Fibroblast of lung (primary cell): Measurements from ENCODE around the gene DLG4. TPM values are rescaled to one million over a fixed set of nuclear protein-coding genes. Genes with fewer than 3 reads are reported as not detected.

Experiments
- DNase-seq, 2 donors: peaks; one replicate each; pipeline versions ENCODE4 v3.0.0 to v3.0.0-alpha.2; 2010; ENCODE audit warnings: low read depth in 2 of 2
- H2AFZ ChIP-seq: 2 replicates; pipeline ENCODE4 v1.5.1; 2012; ENCODE audit warnings: low read length, control low read depth, inconsistent platforms
- H3K27ac ChIP-seq: 2 replicates; pipeline ENCODE4 v1.5.1; 2011; ENCODE audit warnings: low read length, control low read depth; ENCODE audit not compliant: insufficient read depth
- H3K27me3 ChIP-seq: 2 replicates; pipeline ENCODE4 v1.5.1; 2011; ENCODE audit warnings: mild to moderate bottlenecking, low read length; ENCODE audit not compliant: control insufficient read depth, insufficient read depth
- H3K36me3 ChIP-seq: 2 replicates; pipeline ENCODE4 v1.5.1; 2011; ENCODE audit warnings: low read length; ENCODE audit not compliant: control insufficient read depth, insufficient read depth
- H3K4me1 ChIP-seq: 2 replicates; pipeline ENCODE4 v1.5.1; 2011; ENCODE audit warnings: low read length; ENCODE audit not compliant: control insufficient read depth, insufficient read depth; ENCODE audit errors: extremely low read depth
- H3K4me2 ChIP-seq: 2 replicates; pipeline ENCODE4 v1.5.1; 2011; ENCODE audit warnings: low read length, control low read depth; ENCODE audit not compliant: insufficient read depth; ENCODE audit errors: extremely low read depth
- H3K4me3 ChIP-seq, 4 experiments: fragments of 200-600 bp in 1 of 4; sonication (generic) in 1 of 4; replicated peaks in 1 of 4; 2 replicates each; pipeline ENCODE4 v1.5.1; 2011 to 2016; ENCODE audit warnings: low read length in 4 of 4, low read depth in 3 of 4, mild to moderate bottlenecking in 3 of 4, control low read depth in 2 of 4, inconsistent platforms in 1 of 4, mixed read lengths in 1 of 4; ENCODE audit not compliant: insufficient read depth in 1 of 4; ENCODE audit errors: control extremely low read depth in 1 of 4
- H3K79me2 ChIP-seq: 2 replicates; pipeline ENCODE4 v1.5.1; 2012; ENCODE audit warnings: mild to moderate bottlenecking, low read length, inconsistent platforms; ENCODE audit not compliant: control insufficient read depth, insufficient read depth
- H3K9ac ChIP-seq: 2 replicates; pipeline ENCODE4 v1.5.1; 2011; ENCODE audit warnings: mild to moderate bottlenecking, low read length, control low read depth; ENCODE audit not compliant: insufficient read depth
- H3K9me3 ChIP-seq: 2 replicates; pipeline ENCODE4 v1.5.1; 2012; ENCODE audit warnings: low read depth, low read length; ENCODE audit not compliant: control insufficient read depth, insufficient read depth
- H4K20me1 ChIP-seq: 2 replicates; pipeline ENCODE4 v1.5.1; 2011; ENCODE audit warnings: low read length; ENCODE audit not compliant: control insufficient read depth, insufficient read depth; ENCODE audit errors: extremely low read depth
- EZH2 ChIP-seq: IDR thresholded peaks from 2 replicates; pipeline ENCODE4 v1.5.1; 2012; ENCODE audit warnings: low read length, control low read depth, mild to moderate bottlenecking; ENCODE audit errors: missing control alignments
- polyA plus RNA-seq, 2 donors: library from polyadenylated mRNA; depleted of rRNA in 1 of 2; stranded (reverse) in 1 of 2; unstranded in 1 of 2; fragments of >200 nt; gene quantifications; 2 replicates each; pipeline ENCODE4 v1.2.1, GENCODE V29; 2011 to 2012; ENCODE audit warnings: missing spikeins in 1 of 2
- total RNA-seq: library from RNA; depleted of rRNA; stranded (reverse); fragments of >200 nt; gene quantifications from 2 replicates; pipeline ENCODE4 v1.2.1, GENCODE V29; 2014
- TF ChIP-seq, protein P1 (sequence below), 2 donors: IDR thresholded peaks in 1 of 2; conservative IDR thresholded peaks in 1 of 2; 1 replicate in 1 of 2; 2 replicates in 1 of 2; pipeline ENCODE4 v1.5.1; 2011 to 2012; ENCODE audit warnings: low read length in 2 of 2, control low read depth in 1 of 2, inconsistent platforms in 1 of 2, low read depth in 1 of 2, mild to moderate bottlenecking in 1 of 2

Gene DLG4
- total and polyA plus RNA-seq, 2 donors (not counting 1 experiment from before 2014, with no cell fraction given), result 11.3 to 22.0 TPM

DNA sequence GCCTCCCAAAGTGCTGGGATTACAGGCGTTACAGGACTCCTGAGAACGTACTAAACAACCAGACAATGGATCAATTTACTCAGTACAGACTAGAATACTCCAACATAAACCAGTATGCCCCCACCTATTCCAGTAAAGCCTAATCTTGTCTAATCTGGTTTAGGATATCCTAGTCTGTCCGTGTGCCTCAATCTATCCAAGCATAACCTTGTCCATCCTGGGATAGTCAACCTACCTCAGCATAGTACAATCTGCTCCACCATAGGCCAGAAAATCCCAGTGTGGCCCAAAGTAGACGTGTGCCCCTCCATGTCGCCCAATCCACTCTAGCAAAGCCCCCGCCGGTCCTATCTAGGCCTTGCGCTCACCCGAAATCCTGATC is 14.1 kb upstream of the DLG4 start:
- Histone ChIP-seq H4K20me1 (no peaks in the 10 kb centered on the region), H3K4me3 (peak overlapping the region; percentile 64 to 99 (median 97)), H2AFZ (peak overlapping the region; percentile 11), H3K36me3 (peaks cover 32% of the 10 kb centered on the region), H3K79me2 (peaks cover 84% of the 10 kb centered on the region), H3K9ac (peak overlapping the region; percentile 81), H3K27me3 (no peaks in the 10 kb centered on the region), H3K27ac (peak overlapping the region; percentile 85), H3K4me2 (peak overlapping the region; percentile 96), H3K9me3 (no peaks in the 10 kb centered on the region), H3K4me1 (peaks cover 16% of the 10 kb centered on the region)
- TF ChIP-seq EZH2, result no peak
- TF ChIP-seq, protein P1, sequence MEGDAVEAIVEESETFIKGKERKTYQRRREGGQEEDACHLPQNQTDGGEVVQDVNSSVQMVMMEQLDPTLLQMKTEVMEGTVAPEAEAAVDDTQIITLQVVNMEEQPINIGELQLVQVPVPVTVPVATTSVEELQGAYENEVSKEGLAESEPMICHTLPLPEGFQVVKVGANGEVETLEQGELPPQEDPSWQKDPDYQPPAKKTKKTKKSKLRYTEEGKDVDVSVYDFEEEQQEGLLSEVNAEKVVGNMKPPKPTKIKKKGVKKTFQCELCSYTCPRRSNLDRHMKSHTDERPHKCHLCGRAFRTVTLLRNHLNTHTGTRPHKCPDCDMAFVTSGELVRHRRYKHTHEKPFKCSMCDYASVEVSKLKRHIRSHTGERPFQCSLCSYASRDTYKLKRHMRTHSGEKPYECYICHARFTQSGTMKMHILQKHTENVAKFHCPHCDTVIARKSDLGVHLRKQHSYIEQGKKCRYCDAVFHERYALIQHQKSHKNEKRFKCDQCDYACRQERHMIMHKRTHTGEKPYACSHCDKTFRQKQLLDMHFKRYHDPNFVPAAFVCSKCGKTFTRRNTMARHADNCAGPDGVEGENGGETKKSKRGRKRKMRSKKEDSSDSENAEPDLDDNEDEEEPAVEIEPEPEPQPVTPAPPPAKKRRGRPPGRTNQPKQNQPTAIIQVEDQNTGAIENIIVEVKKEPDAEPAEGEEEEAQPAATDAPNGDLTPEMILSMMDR (conservative IDR thresholded peaks at IDR 0.05 in 1 of 2, IDR thresholded peaks at IDR 0.05 in 1 of 2; ENCODE audit: low read depth in 1 of 2, low read length in 2 of 2), result no peak
- DNase-seq, result no peak

DNA sequence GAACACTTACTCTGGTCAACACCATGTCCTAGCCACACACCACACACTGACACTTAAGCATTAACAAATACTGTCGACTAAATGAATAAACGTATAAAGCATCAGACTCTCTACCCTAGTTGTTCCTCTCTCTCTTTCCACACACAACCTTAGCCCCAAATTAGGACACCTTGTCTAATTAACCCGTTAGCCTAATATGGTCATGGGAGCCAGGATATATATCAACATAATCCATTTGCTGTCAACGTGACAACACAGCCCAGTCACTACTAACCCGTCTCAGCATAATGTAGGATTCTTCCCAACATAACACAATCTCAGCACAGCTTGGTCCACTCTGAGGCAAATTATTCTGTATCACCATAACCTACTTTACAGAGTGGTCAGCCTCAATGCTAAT is 12.5 kb upstream of the DLG4 start:
- Histone ChIP-seq H3K79me2 (peaks cover 76% of the 10 kb centered on the region), H2AFZ (no peak overlapping the region), H3K27me3 (no peaks in the 10 kb centered on the region), H3K4me2 (peak overlapping the region; percentile 70), H4K20me1 (no peaks in the 10 kb centered on the region), H3K9ac (no peak overlapping the region), H3K4me1 (peaks cover 16% of the 10 kb centered on the region), H3K9me3 (no peaks in the 10 kb centered on the region), H3K36me3 (peaks cover 43% of the 10 kb centered on the region), H3K27ac (no peak overlapping the region), H3K4me3 (peak overlapping the region; percentile 1 to 98 (median 46))
- TF ChIP-seq, protein P1 (conservative IDR thresholded peaks at IDR 0.05 in 1 of 2, IDR thresholded peaks at IDR 0.05 in 1 of 2; ENCODE audit: low read depth in 1 of 2, low read length in 2 of 2), result no peak
- no peak for TF ChIP-seq EZH2
- no peak for DNase-seq

DNA sequence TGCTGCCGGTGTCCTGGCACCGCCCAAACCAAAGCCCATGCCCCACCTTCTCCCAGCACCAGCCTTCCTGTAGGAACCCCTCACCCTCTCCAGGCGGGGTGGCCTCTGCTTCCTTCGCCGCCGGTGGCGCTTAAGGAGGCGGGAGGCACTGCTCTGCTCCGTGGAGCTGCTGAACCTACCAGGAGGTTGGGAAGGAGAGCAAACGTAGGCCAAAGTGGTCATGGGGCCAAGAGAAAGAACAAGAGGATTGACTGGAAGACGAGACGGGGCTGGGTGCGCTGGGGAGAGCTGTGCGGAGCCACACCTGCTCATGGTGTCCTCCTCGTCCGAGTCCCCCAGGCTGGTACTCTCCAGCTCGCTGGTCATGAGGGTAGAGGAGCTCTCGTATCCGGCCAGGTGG is 9.9 kb upstream of the DLG4 start:
- H3K27me3 ChIP-seq, result no peaks in the 10 kb centered on the region
- H3K79me2 ChIP-seq, result peaks cover 52% of the 10 kb centered on the region
- H3K4me1 ChIP-seq, result peaks cover 5% of the 10 kb centered on the region
- no peak overlapping the region for H3K9ac ChIP-seq
- DNase-seq, result no peak
- no peaks in the 10 kb centered on the region for H4K20me1 ChIP-seq
- no peak overlapping the region for H3K4me3 ChIP-seq
- no peaks in the 10 kb centered on the region for H3K9me3 ChIP-seq
- H3K27ac ChIP-seq, result no peak overlapping the region
- no peak overlapping the region for H2AFZ ChIP-seq
- H3K36me3 ChIP-seq, result peaks cover 31% of the 10 kb centered on the region
- H3K4me2 ChIP-seq, result no peak overlapping the region
- TF ChIP-seq, protein P1 (conservative IDR thresholded peaks at IDR 0.05 in 1 of 2, IDR thresholded peaks at IDR 0.05 in 1 of 2; ENCODE audit: low read depth in 1 of 2, low read length in 2 of 2), result no peak
- no peak for TF ChIP-seq EZH2
